Endodermal cell (in vitro differentiated cells): ENCODE results near the gene MAFB. TPM values are rescaled to one million over a fixed set of nuclear protein-coding genes. Genes with fewer than 3 reads are reported as not detected.

Source experiments
- DNase-seq: peaks from one replicate; pipeline ENCODE4 v3.0.0-alpha.2; 2017
- H3K27ac ChIP-seq: 2 replicates; pipeline ENCODE4 v1.5.1; 2013; ENCODE audit warnings: mild to moderate bottlenecking, low read depth, low read length, moderate library complexity
- H3K27me3 ChIP-seq: 2 replicates; pipeline ENCODE4 v1.6.1; 2013; ENCODE audit warnings: mild to moderate bottlenecking, low read length, moderate library complexity; ENCODE audit not compliant: insufficient read depth, control insufficient read depth, poor library complexity, severe bottlenecking
- H3K36me3 ChIP-seq: 2 replicates; pipeline ENCODE4 v1.7.0; 2013; ENCODE audit warnings: mild to moderate bottlenecking, low read length, moderate library complexity; ENCODE audit not compliant: control insufficient read depth, insufficient read depth
- H3K4me1 ChIP-seq: one replicate; pipeline ENCODE4 v1.7.0; 2013; ENCODE audit warnings: low read length; ENCODE audit not compliant: control insufficient read depth, insufficient read depth
- H3K4me3 ChIP-seq: 2 replicates; pipeline ENCODE4 v1.5.1; 2013; ENCODE audit warnings: mild to moderate bottlenecking, low read length, moderate library complexity
- H3K9ac ChIP-seq: 2 replicates; pipeline ENCODE4 v1.6.1; 2013; ENCODE audit warnings: mild to moderate bottlenecking, low read length, moderate library complexity; ENCODE audit not compliant: poor library complexity, severe bottlenecking; ENCODE audit errors: extremely low read depth
- H3K9me3 ChIP-seq: 2 replicates; pipeline ENCODE4 v1.6.1; 2013; ENCODE audit warnings: mild to moderate bottlenecking, low read length, moderate library complexity; ENCODE audit not compliant: control insufficient read depth
- H3K27ac Mint-ChIP-seq: 2 replicates; pipeline ENCODE4 v1.8.0; 2020; ENCODE audit warnings: mixed read lengths
- H3K27me3 Mint-ChIP-seq: 2 replicates; pipeline ENCODE4 v1.8.0; 2021; ENCODE audit warnings: mild to moderate bottlenecking, mixed read lengths; ENCODE audit not compliant: insufficient read depth
- H3K36me3 Mint-ChIP-seq: 2 replicates; pipeline ENCODE4 v1.8.0; 2020; ENCODE audit warnings: low read depth, mixed read lengths
- H3K4me1 Mint-ChIP-seq: 2 replicates; pipeline ENCODE4 v1.8.0; 2020; ENCODE audit warnings: mixed read lengths
- H3K4me3 Mint-ChIP-seq: 2 replicates; pipeline ENCODE4 v1.8.0; 2020; ENCODE audit warnings: mild to moderate bottlenecking, moderate library complexity, mixed read lengths
- H3K9me3 Mint-ChIP-seq: 2 replicates; pipeline ENCODE4 v1.8.0; 2020; ENCODE audit warnings: mild to moderate bottlenecking, mixed read lengths
- WGBS, 2 experiments: methylation state at CpG; one replicate each; pipeline versions ENCODE4 v1.1.5 to v1.1.7; 2013; ENCODE audit warnings: missing lambda C conversion rate in 2 of 2, mixed read lengths in 1 of 2; ENCODE audit not compliant: insufficient coverage in 1 of 2, insufficient read length in 1 of 2; 5-methylcytosine and 5-hydroxymethylcytosine counted together
- total RNA-seq, 2 donors: library from RNA; stranded (reverse); fragmentation: NEBNext Ultra II Directional in 1 of 2; extraction: Animal tissue kit (Norgen Biotek cat#: 25700) in 1 of 2; gene quantifications; 2 replicates in 1 of 2; 3 replicates in 1 of 2; pipeline ENCODE4 v1.2.1, GENCODE V29; 2021
- TF ChIP-seq, protein P1 (sequence below): fragments of 200-600 bp; sonication (generic); conservative IDR thresholded peaks from 2 replicates; pipeline ENCODE4 v1.5.0; 2021; ENCODE audit warnings: antibody characterized with exemption, mild to moderate bottlenecking

MAFB gene
- total RNA-seq, 2 donors from 2014 or later = 0.90 to 1.5 TPM

DNA sequence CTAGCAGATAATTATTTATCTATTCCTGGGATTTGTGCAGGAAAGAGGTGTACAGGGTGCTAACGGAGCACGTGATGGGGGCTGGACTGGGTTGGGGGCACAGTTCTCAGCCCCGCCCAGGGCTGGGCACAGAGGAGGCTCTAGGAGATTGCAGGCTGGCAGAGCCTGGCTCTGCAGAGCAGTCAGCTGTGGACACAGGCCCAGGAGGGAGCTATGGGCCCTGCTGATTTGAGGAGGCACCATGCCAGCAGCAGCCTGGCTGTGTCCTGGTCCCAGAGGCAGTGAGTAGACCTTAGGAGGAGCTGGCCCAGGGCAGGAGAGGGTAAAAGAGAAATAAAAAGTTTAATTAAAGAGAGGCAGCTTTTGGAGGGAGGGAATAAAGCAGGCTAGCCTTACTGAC lies 19.3 kb downstream of the MAFB start:
- no peaks in the 10 kb centered on the region for H3K9me3 Mint-ChIP-seq
- no peak overlapping the region for H3K27ac Mint-ChIP-seq
- H3K4me3 Mint-ChIP-seq = no peak overlapping the region
- no peaks in the 10 kb centered on the region for H3K36me3 Mint-ChIP-seq
- Histone ChIP-seq H3K4me1 (no peaks in the 10 kb centered on the region), H3K9ac (no peak overlapping the region), H3K4me3 (no peak overlapping the region), H3K27me3 (no peaks in the 10 kb centered on the region), H3K36me3 (no peaks in the 10 kb centered on the region), H3K27ac (no peak overlapping the region), H3K9me3 (no peaks in the 10 kb centered on the region)
- WGBS, 2 experiments = 88 to 90% methylated on average over 2 to 3 of the region's 3 CpGs
- TF ChIP-seq, protein P1, sequence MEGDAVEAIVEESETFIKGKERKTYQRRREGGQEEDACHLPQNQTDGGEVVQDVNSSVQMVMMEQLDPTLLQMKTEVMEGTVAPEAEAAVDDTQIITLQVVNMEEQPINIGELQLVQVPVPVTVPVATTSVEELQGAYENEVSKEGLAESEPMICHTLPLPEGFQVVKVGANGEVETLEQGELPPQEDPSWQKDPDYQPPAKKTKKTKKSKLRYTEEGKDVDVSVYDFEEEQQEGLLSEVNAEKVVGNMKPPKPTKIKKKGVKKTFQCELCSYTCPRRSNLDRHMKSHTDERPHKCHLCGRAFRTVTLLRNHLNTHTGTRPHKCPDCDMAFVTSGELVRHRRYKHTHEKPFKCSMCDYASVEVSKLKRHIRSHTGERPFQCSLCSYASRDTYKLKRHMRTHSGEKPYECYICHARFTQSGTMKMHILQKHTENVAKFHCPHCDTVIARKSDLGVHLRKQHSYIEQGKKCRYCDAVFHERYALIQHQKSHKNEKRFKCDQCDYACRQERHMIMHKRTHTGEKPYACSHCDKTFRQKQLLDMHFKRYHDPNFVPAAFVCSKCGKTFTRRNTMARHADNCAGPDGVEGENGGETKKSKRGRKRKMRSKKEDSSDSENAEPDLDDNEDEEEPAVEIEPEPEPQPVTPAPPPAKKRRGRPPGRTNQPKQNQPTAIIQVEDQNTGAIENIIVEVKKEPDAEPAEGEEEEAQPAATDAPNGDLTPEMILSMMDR = no peak
- H3K27me3 Mint-ChIP-seq = peaks cover 16% of the 10 kb centered on the region
- DNase-seq = peak; percentile 22
- peaks cover 3% of the 10 kb centered on the region for H3K4me1 Mint-ChIP-seq

DNA sequence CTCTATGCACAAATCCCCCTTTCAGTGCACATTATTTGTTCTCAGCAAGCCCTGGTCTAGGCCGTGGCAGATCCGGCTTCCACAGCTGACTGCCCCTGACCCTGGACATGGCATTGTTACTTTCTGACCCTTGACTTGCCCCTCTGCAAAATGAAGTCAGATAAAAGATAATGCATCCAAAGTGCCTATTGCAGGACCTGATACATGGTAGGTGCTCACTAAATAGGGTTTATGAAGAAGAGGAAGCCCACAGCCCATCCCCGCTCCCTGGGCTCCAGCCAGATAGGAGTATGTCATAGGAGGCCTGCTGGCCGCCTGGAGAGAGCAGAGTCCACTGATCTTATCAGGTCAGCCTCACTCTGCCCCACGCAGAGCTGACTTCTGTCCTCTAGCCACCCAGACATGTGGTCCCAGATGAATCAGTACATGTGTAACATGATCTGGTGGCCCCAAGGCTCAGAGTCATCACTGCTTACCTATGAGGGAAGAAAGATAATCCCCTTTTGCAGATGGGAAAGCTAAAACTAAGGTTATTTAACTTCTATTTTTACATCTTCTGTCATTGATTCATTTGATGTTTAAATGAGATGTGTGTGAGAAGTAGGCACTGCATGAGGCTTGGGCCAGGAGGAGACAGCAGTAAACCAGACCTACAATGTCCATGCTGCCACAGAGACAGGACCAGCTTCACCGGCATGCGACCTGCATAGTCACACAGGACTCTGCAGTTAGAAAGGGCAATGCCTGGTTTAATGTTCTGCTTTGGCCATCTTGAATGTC lies 20.4 kb downstream of the MAFB start:
- no peaks in the 10 kb centered on the region for H3K4me1 ChIP-seq

DNA sequence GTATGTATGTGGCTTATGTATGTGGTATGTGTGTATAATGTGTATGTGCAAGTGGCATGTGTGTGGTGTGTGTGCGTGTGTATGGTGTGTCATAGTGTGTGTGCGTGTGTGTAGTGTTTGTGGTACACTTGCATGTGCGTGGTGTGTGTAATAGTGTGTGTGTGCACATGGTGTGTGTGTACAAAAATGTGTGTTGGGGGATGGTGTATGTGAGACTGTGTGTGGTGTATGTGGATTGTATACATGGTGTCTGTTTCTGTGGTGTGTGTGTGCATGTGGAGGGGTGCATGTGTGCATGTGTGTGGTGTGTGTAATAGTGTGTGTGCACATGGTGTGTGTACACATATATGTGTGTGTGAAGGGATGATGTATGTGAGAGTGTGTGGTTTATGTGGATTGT lies 21.5 kb downstream of the MAFB start:
- TF ChIP-seq, protein P1 = no peak
- Histone ChIP-seq H3K4me3 (no peak overlapping the region), H3K4me1 (no peaks in the 10 kb centered on the region), H3K27ac (no peak overlapping the region), H3K36me3 (no peaks in the 10 kb centered on the region), H3K9ac (no peak overlapping the region), H3K27me3 (no peaks in the 10 kb centered on the region), H3K9me3 (no peaks in the 10 kb centered on the region)
- DNase-seq = no peak
- H3K27ac Mint-ChIP-seq = no peak overlapping the region
- H3K9me3 Mint-ChIP-seq = no peaks in the 10 kb centered on the region
- H3K4me3 Mint-ChIP-seq = no peak overlapping the region
- peaks cover 8% of the 10 kb centered on the region for H3K27me3 Mint-ChIP-seq
- no peaks in the 10 kb centered on the region for H3K36me3 Mint-ChIP-seq
- no peaks in the 10 kb centered on the region for H3K4me1 Mint-ChIP-seq
- WGBS, 2 experiments = 92% methylated on average over 3 of the region's 3 CpGs; no CpG with 5 or more reads in 1 of the 2 experiments

More for the DNA sequence above, 20.4 kb downstream of the MAFB start:
- TF ChIP-seq, protein P1 = no peak
- 92 to 100% methylated on average over 4 to 7 of the region's 7 CpGs for WGBS, 2 experiments
- peak; percentile 33 for DNase-seq
- H3K4me3 ChIP-seq = no peak overlapping the region
- Mint-ChIP-seq H3K36me3 (no peaks in the 10 kb centered on the region), H3K4me1 (peaks cover 3% of the 10 kb centered on the region), H3K9me3 (no peaks in the 10 kb centered on the region), H3K27me3 (peaks cover 10% of the 10 kb centered on the region), H3K4me3 (no peak overlapping the region), H3K27ac (no peak overlapping the region)
- no peaks in the 10 kb centered on the region for H3K9me3 ChIP-seq
- H3K36me3 ChIP-seq = no peaks in the 10 kb centered on the region
- H3K27ac ChIP-seq = no peak overlapping the region
- no peaks in the 10 kb centered on the region for H3K27me3 ChIP-seq
- H3K9ac ChIP-seq = no peak overlapping the region
